SJCRH30 (cell line): ENCODE measurements around the gene POTEC. TPM values are rescaled to one million over a fixed set of nuclear protein-coding genes. Genes with fewer than 3 reads are reported as not detected.
"Not testable (repeated sequence)": the region's sequence is repeated elsewhere in the genome, so short reads cannot be mapped to it uniquely, and the experiment has no call there.

ENCODE experiments used
- DNase-seq, 2 experiments: peaks; one replicate each; pipeline ENCODE4 v3.0.0-alpha.2; 2015 to 2020
- H3K27ac ChIP-seq: fragments of 250-450 bp; sonication (Bioruptor Pico); 2 replicates; pipeline ENCODE4 v1.5.1; 2020; ENCODE audit warnings: mild to moderate bottlenecking, moderate library complexity
- H3K27me3 ChIP-seq: fragments of 250-450 bp; sonication (Bioruptor Pico); 2 replicates; pipeline ENCODE4 v1.5.1; 2020; ENCODE audit warnings: mild to moderate bottlenecking, moderate library complexity
- H3K36me3 ChIP-seq: fragments of 250-450 bp; sonication (Bioruptor Pico); 2 replicates; pipeline ENCODE4 v1.5.1; 2020; ENCODE audit warnings: mild to moderate bottlenecking, moderate library complexity
- H3K4me1 ChIP-seq: fragments of 250-450 bp; sonication (Bioruptor Pico); 2 replicates; pipeline ENCODE4 v1.5.1; 2020; ENCODE audit warnings: mild to moderate bottlenecking, moderate library complexity
- H3K4me3 ChIP-seq: fragments of 250-450 bp; sonication (Bioruptor Pico); 2 replicates; pipeline ENCODE4 v1.5.1; 2020; ENCODE audit warnings: mild to moderate bottlenecking, moderate library complexity
- H3K9me3 ChIP-seq: fragments of 250-450 bp; sonication (Bioruptor Pico); replicated peaks from 2 replicates; pipeline ENCODE4 v1.5.1; 2020; ENCODE audit warnings: mild to moderate bottlenecking, moderate library complexity
- total RNA-seq: library from RNA; depleted of rRNA; stranded (reverse); fragments of >200 nt; shearing (Covaris generic); gene quantifications from 2 replicates; pipeline ENCODE4 v1.2.3, GENCODE V29; 2014; rRNA removed

POTEC gene
- total RNA-seq: not detected in 2 replicates

- not testable (repeated sequence) for H3K27ac ChIP-seq, H3K4me1 ChIP-seq, H3K4me3 ChIP-seq, DNase-seq, H3K36me3 ChIP-seq, H3K9me3 ChIP-seq, H3K27me3 ChIP-seq
These were observed at the start of gene POTEC for GRCh38 chr18:14543446-14543964. Gene POTEC (minus strand): TSS chr18:14543600. CDS start chr18:14543146, 454 bp downstream.

DNA sequence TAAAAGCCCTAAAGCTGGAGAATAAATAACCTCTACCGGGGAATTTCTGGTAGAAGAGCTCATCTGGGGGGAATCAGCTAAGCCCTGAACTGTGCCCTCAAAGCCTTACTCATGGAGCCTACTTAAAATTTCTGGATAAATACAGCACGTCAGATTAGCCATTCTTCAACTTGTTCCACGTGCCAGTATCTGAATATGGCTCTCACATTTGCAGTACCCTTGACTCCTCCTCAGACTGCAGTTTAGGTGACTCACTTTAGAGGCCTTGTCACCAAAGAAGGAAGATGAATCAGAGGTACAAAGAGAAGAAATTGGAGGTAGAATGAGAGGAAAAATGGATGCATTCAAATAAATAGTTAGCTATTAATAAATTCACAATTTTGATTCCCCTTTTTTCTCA is 34.6 kb upstream of the POTEC start:
- Histone ChIP-seq H3K9me3 (no peaks in the 10 kb centered on the region), H3K4me1 (no peaks in the 10 kb centered on the region), H3K27me3 (no peaks in the 10 kb centered on the region), H3K4me3 (no peak overlapping the region), H3K27ac (no peak overlapping the region), H3K36me3 (no peaks in the 10 kb centered on the region)
- DNase-seq: no peak

- not testable (repeated sequence) for DNase-seq, H3K27me3 ChIP-seq, H3K36me3 ChIP-seq, H3K27ac ChIP-seq, H3K4me3 ChIP-seq, H3K4me1 ChIP-seq, H3K9me3 ChIP-seq
These were observed 16.1 kb upstream of the POTEC start for GRCh38 chr18:14559502-14559901.

- H3K36me3 ChIP-seq, DNase-seq, H3K4me1 ChIP-seq, H3K9me3 ChIP-seq, H3K27ac ChIP-seq, H3K27me3 ChIP-seq, H3K4me3 ChIP-seq: not testable (repeated sequence)
These were observed 11.7 kb downstream of the POTEC start for GRCh38 chr18:14531659-14532058.

- not testable (repeated sequence) for H3K36me3 ChIP-seq, DNase-seq
These were observed 32.7 kb downstream of the POTEC start for GRCh38 chr18:14510707-14511106.

GRCh38 chr18:14503691-14504090 is 39.7 kb downstream of the POTEC start:
- not testable (repeated sequence) for H3K27ac ChIP-seq, H3K4me3 ChIP-seq, H3K36me3 ChIP-seq, H3K27me3 ChIP-seq, H3K4me1 ChIP-seq, H3K9me3 ChIP-seq, DNase-seq

More at GRCh38 chr18:14510707-14511106, 32.7 kb downstream of the POTEC start:
- not testable (repeated sequence) for H3K27ac ChIP-seq, H3K9me3 ChIP-seq, H3K4me1 ChIP-seq, H3K27me3 ChIP-seq, H3K4me3 ChIP-seq

DNA sequence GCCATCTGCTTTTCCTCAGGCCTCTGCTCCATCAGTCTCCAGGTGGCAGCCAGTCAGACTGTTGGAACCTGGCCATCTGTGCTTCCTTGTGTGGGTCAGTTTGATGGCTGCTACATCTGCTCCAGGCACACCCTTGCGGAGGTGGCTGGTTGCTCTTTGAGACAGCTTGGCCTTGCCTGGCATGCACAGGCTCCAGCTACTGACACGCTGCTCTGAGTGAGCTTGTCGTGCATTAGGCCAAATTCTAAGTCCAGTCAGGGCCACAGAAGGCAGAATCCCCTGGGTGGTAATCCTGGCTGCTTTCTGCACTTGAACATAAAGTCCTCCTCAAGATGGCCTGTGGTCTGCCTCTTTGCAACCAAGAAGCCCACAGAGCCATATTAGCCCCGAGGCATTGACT is 41.5 kb downstream of the POTEC start:
- not testable (repeated sequence) for DNase-seq, H3K4me3 ChIP-seq, H3K4me1 ChIP-seq, H3K9me3 ChIP-seq, H3K27ac ChIP-seq, H3K36me3 ChIP-seq, H3K27me3 ChIP-seq

GRCh38 chr18:14489256-14490014 is 54.0 kb downstream of the POTEC start:
- not testable (repeated sequence) for H3K27ac ChIP-seq, H3K4me1 ChIP-seq, H3K27me3 ChIP-seq, H3K9me3 ChIP-seq, H3K4me3 ChIP-seq, DNase-seq, H3K36me3 ChIP-seq

- not testable (repeated sequence) for H3K27ac ChIP-seq, H3K27me3 ChIP-seq, H3K4me1 ChIP-seq, H3K4me3 ChIP-seq, DNase-seq, H3K9me3 ChIP-seq, H3K36me3 ChIP-seq
These were observed 54.6 kb downstream of the POTEC start for GRCh38 chr18:14488789-14489188.

- not testable (repeated sequence) for H3K36me3 ChIP-seq, H3K27me3 ChIP-seq, H3K4me3 ChIP-seq, DNase-seq, H3K27ac ChIP-seq, H3K4me1 ChIP-seq, H3K9me3 ChIP-seq
These were observed 56.3 kb downstream of the POTEC start for GRCh38 chr18:14486926-14487580.

DNA sequence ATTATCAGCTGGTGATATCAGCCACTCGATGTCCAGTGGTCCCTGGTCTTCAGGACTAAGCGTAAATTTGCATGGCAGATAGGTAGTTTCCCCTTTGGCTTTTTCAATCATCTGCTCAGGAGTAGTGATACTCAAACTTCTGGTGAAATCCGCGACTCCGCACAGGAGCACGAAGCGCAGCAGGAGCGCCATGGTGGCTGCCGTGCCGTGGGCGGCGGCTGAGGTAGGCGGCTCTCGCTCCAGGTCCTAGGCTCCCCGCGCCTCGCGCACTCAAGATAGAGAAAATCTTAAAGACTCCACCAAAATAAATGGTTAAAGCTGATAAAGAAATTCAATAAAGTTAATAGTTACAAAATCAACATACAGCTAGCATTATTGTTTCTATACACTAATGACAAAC is 64.3 kb downstream of the POTEC start:
- not testable (repeated sequence) for DNase-seq, H3K36me3 ChIP-seq, H3K27ac ChIP-seq, H3K4me1 ChIP-seq, H3K4me3 ChIP-seq, H3K9me3 ChIP-seq, H3K27me3 ChIP-seq

DNA sequence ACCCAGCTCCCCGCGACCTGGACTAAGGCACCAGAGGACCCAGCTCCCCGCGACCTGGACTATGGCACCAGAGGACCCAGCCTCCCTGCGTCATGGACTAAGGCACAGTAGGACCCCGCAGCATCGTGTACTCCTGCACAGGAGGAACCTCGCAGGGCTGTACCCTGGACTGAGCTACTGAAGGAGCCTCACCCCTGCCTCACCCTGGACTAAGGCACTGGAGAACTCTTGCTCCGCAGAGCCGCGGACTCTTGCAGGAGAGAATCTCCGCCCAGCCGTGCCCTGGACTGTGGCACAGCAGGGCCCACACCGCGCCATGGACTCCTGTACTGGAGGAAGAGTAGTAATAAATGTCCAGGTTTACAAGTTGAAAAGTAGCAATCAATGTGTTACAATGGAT is 67.9 kb downstream of the POTEC start:
- not testable (repeated sequence) for H3K9me3 ChIP-seq, H3K4me1 ChIP-seq, H3K4me3 ChIP-seq, DNase-seq, H3K27me3 ChIP-seq, H3K36me3 ChIP-seq, H3K27ac ChIP-seq

GRCh38 chr18:14474752-14475151 is 68.6 kb downstream of the POTEC start:
- not testable (repeated sequence) for H3K9me3 ChIP-seq, H3K36me3 ChIP-seq, H3K4me1 ChIP-seq, H3K4me3 ChIP-seq, H3K27me3 ChIP-seq, H3K27ac ChIP-seq, DNase-seq

DNA sequence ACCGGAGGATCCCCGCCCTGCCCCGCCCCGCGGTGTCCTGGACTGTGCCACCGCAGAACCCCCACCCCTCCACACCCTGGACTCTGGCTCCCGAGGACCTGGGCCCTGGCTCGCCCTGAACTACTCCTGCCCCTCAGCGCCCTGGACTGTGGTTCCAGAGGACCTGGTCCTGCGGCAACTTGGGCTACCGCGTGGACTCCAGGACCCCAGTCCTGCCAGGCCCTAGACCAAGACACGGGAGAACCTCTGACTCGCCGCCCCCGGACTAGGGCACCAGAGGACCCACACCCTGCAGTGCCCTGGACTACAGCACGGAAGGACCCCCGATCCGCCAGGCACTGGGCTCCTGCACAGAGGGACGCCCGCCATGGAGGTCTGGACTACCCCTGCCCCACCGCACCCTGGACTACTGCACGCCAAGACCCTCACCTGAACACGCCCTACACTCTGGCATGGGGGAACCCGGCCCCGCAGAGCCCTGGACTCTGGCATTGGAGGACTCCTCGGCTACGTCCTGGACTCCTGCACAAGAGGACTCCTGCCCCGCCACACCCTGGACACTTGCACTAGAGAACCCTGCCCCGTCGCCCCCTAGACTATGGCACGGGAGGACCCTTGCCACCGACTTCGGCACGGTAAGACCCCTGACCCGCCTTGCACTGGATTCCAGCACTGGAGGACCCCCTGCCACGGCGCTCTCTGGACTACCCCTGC is 69.2 kb downstream of the POTEC start:
- DNase-seq, H3K4me1 ChIP-seq, H3K27ac ChIP-seq, H3K36me3 ChIP-seq, H3K4me3 ChIP-seq, H3K27me3 ChIP-seq, H3K9me3 ChIP-seq: not testable (repeated sequence)

- H3K36me3 ChIP-seq, H3K27me3 ChIP-seq, H3K4me1 ChIP-seq, H3K9me3 ChIP-seq, H3K4me3 ChIP-seq, DNase-seq, H3K27ac ChIP-seq: not testable (repeated sequence)
These were observed 70.0 kb downstream of the POTEC start for GRCh38 chr18:14473250-14474006.
